Mammary epithelial cell (primary cell): ENCODE measurements around the gene CCDC187.

Source experiments
- CTCF ChIP-seq, 2 donors: IDR thresholded peaks in 1 of 2; conservative IDR thresholded peaks in 1 of 2; 2 replicates each; pipeline ENCODE4 v1.5.1; 2011 to 2012; ENCODE audit warnings: inconsistent platforms in 2 of 2, low read length in 2 of 2, mild to moderate bottlenecking in 2 of 2, control low read depth in 1 of 2, low read depth in 1 of 2; ENCODE audit not compliant: insufficient read depth in 1 of 2; ENCODE audit errors: extremely low read depth in 1 of 2
- EZH2 ChIP-seq: IDR thresholded peaks from 2 replicates; pipeline ENCODE4 v1.6.1; 2012; ENCODE audit warnings: low read length, inconsistent platforms, borderline replicate concordance

- TF ChIP-seq CTCF (conservative IDR thresholded peaks at IDR 0.05 in 1 of 2, IDR thresholded peaks at IDR 0.05 in 1 of 2; ENCODE audit: extremely low read depth in 1 of 2, insufficient read depth in 1 of 2, low read depth in 1 of 2, low read length in 2 of 2) = no peak
- no peak for TF ChIP-seq EZH2
These were observed 74.5 kb downstream of the CCDC187 start for GRCh38 chr9:136229096-136230065.
